WTC11 (cell line): ENCODE measurements around the gene AGFG2. TPM values are rescaled to one million over a fixed set of nuclear protein-coding genes. Genes with fewer than 3 reads are reported as not detected.
"Not testable (repeated sequence)": the region's sequence is repeated elsewhere in the genome, so short reads cannot be mapped to it uniquely, and the experiment has no call there.

Source experiments
- ATAC-seq: fragments of 200-7000 bp; cut with Tn5 transposase; 2 replicates; pipeline ENCODE4 v1.10.0; 2021; ENCODE audit warnings: mild to moderate bottlenecking, moderate library complexity
- CTCF ChIA-PET: fragments of 300-600 bp; sonication (Branson Sonifier 250); formaldehyde crosslinking; loops from one replicate; lab custom pipeline; 2021; ENCODE audit warnings: antibody characterized with exemption; lab: Charles Lee
- POLR2A ChIA-PET: fragments of 350-600 bp; sonication (Branson Sonifier 250); formaldehyde crosslinking; loops from one replicate; lab custom pipeline; 2021; ENCODE audit warnings: antibody characterized with exemption; lab: Charles Lee
- DNase-seq: peaks from one replicate; pipeline ENCODE4 v3.0.0; 2021; ENCODE audit warnings: low spot score
- H3K27ac Mint-ChIP-seq: 2 replicates; pipeline ENCODE4 v1.8.0; 2021; ENCODE audit warnings: mixed read lengths
- H3K27me3 Mint-ChIP-seq: 2 replicates; pipeline ENCODE4 v1.8.0; 2021; ENCODE audit warnings: low read depth, mild to moderate bottlenecking, moderate library complexity, mixed read lengths
- H3K36me3 Mint-ChIP-seq: 2 replicates; pipeline ENCODE4 v1.8.0; 2021; ENCODE audit warnings: mixed read lengths
- H3K4me1 Mint-ChIP-seq: 2 replicates; pipeline ENCODE4 v1.8.0; 2022; ENCODE audit warnings: mixed read lengths
- H3K4me3 Mint-ChIP-seq: 2 replicates; pipeline ENCODE4 v1.8.0; 2021; ENCODE audit warnings: mild to moderate bottlenecking, moderate library complexity, mixed read lengths
- H3K9me3 Mint-ChIP-seq: 2 replicates; pipeline ENCODE4 v1.8.0; 2021; ENCODE audit warnings: mixed read lengths
- ARID4B ChIP-seq: sonication (generic); formaldehyde crosslinking; IDR thresholded peaks from 2 replicates; pipeline ENCODE4 v1.8.0; 2023; ENCODE audit warnings: missing genetic modification reagents, mild to moderate bottlenecking, borderline replicate concordance
- ATF6 ChIP-seq: sonication (generic); formaldehyde crosslinking; IDR thresholded peaks from 2 replicates; pipeline ENCODE4 v1.8.1; 2023; ENCODE audit warnings: mild to moderate bottlenecking, missing genetic modification reagents
- CBFB ChIP-seq: sonication (generic); formaldehyde crosslinking; IDR thresholded peaks from 2 replicates; pipeline ENCODE4 v1.8.1; 2022; ENCODE audit warnings: mild to moderate bottlenecking, low read depth, missing genetic modification reagents
- E2F5 ChIP-seq: sonication (generic); formaldehyde crosslinking; IDR thresholded peaks from 2 replicates; pipeline ENCODE4 v1.8.1; 2022; ENCODE audit warnings: mild to moderate bottlenecking, moderate library complexity, missing genetic modification reagents
- EMX1 ChIP-seq: fragments of 250-450 bp; sonication (Bioruptor Pico); IDR thresholded peaks from 2 replicates; pipeline ENCODE4 v1.8.0; 2021; ENCODE audit warnings: mild to moderate bottlenecking
- ESRRA ChIP-seq: sonication (generic); formaldehyde crosslinking; IDR thresholded peaks from 2 replicates; pipeline ENCODE4 v1.8.1; 2022; ENCODE audit warnings: mild to moderate bottlenecking, missing genetic modification reagents, borderline replicate concordance
- ETV6 ChIP-seq: sonication (generic); formaldehyde crosslinking; IDR thresholded peaks from 2 replicates; pipeline ENCODE4 v1.8.1; 2022; ENCODE audit warnings: mild to moderate bottlenecking, missing genetic modification reagents
- JUN ChIP-seq: sonication (generic); formaldehyde crosslinking; IDR thresholded peaks from 2 replicates; pipeline ENCODE4 v1.8.0; 2023; ENCODE audit warnings: mild to moderate bottlenecking, missing genetic modification reagents
- MYBL2 ChIP-seq: sonication (generic); formaldehyde crosslinking; IDR thresholded peaks from 2 replicates; pipeline ENCODE4 v1.8.1; 2023; ENCODE audit warnings: mild to moderate bottlenecking, moderate library complexity, missing genetic modification reagents
- RELA ChIP-seq: sonication (generic); formaldehyde crosslinking; IDR thresholded peaks from 2 replicates; pipeline ENCODE4 v1.8.1; 2022; ENCODE audit warnings: missing genetic modification reagents, mild to moderate bottlenecking, borderline replicate concordance
- TCF7 ChIP-seq: sonication (generic); formaldehyde crosslinking; IDR thresholded peaks from 2 replicates; pipeline ENCODE4 v1.8.0; 2022; ENCODE audit warnings: mild to moderate bottlenecking, low read depth, missing genetic modification reagents, moderate library complexity
- ZNF263 ChIP-seq: sonication (generic); formaldehyde crosslinking; IDR thresholded peaks from 2 replicates; pipeline ENCODE4 v1.8.1; 2022; ENCODE audit warnings: low read depth, mild to moderate bottlenecking, moderate library complexity, missing genetic modification reagents
- ZNF281 ChIP-seq: sonication (generic); formaldehyde crosslinking; IDR thresholded peaks from 2 replicates; pipeline ENCODE4 v1.8.0; 2023; ENCODE audit warnings: mild to moderate bottlenecking, missing genetic modification reagents
- ZNF396 ChIP-seq: fragments of 250-450 bp; sonication (Bioruptor Pico); IDR thresholded peaks from 2 replicates; pipeline ENCODE4 v1.8.0; 2021; ENCODE audit warnings: mild to moderate bottlenecking, moderate library complexity, borderline replicate concordance
- total RNA-seq: library from RNA; stranded (reverse); gene quantifications from 3 replicates; pipeline ENCODE4 v1.2.3, GENCODE V29; 2021

Gene AGFG2
- total RNA-seq, 1 experiment from 2014 or later = 6.4 TPM

- POLR2A ChIA-PET = interaction anchor here (2.1 kb wide), 1 partner anchor 38 kb away, joined by 5 read pairs; the partner anchor contains the start of genes FBXO24 and LRCH4
Observed at GRCh38 chr7:100547872-100548271, 8.9 kb downstream of the AGFG2 start.

GRCh38 chr7:100548446-100548845, 9.4 kb downstream of the AGFG2 start:
- POLR2A ChIA-PET = interaction anchor here (2.1 kb wide), 1 partner anchor 38 kb away, joined by 5 read pairs; the partner anchor contains the start of genes FBXO24 and LRCH4
- not testable (repeated sequence) for H3K36me3 Mint-ChIP-seq, H3K9me3 Mint-ChIP-seq, DNase-seq, H3K4me3 Mint-ChIP-seq, ATAC-seq, H3K27me3 Mint-ChIP-seq
- Mint-ChIP-seq H3K27ac (peak overlapping the region; percentile 21), H3K4me1 (peaks cover 40% of the 10 kb centered on the region)
- CTCF ChIA-PET = interaction anchor here (0.7 to 6.1 kb wide), 4 partner anchors 11 to 334 kb away, joined by 3 to 36 read pairs (median 7); no protein-coding TSS in a partner anchor

More at GRCh38 chr7:100547872-100548271, 8.9 kb downstream of the AGFG2 start:
- Mint-ChIP-seq H3K9me3 (no peaks in the 10 kb centered on the region), H3K4me1 (peaks cover 45% of the 10 kb centered on the region), H3K27ac (peak overlapping the region; percentile 76; the same call in 1 of the 2 replicates), H3K27me3 (no peaks in the 10 kb centered on the region), H3K4me3 (no peak overlapping the region), H3K36me3 (peaks cover 5% of the 10 kb centered on the region)
- no peak for TF ChIP-seq ARID4B (CRISPR knock-in tag)
- no peak for TF ChIP-seq E2F5 (CRISPR knock-in tag)
- TF ChIP-seq TCF7 = no peak
- no peak for TF ChIP-seq EMX1 (CRISPR knock-in tag)
- no peak for TF ChIP-seq CBFB
- TF ChIP-seq ESRRA (CRISPR knock-in tag) = no peak
- DNase-seq (no peak), ATAC-seq (no peak; the same call in 1 of the 2 replicates)
- CTCF ChIA-PET = interaction anchor here (2.0 to 6.1 kb wide), 3 partner anchors 12 to 69 kb away, joined by 5 to 36 read pairs (median 8); partner anchors contain the start of gene TSC22D4

GRCh38 chr7:100552532-100552931, 13.5 kb downstream of the AGFG2 start:
- peaks cover 5% of the 10 kb centered on the region for H3K36me3 Mint-ChIP-seq
- CTCF ChIA-PET = interaction anchor here (0.6 kb wide), 1 partner anchor 83 kb away, joined by 3 read pairs; no protein-coding TSS in a partner anchor
- no peaks in the 10 kb centered on the region for H3K27me3 Mint-ChIP-seq
- TF ChIP-seq ZNF281 (no peak), RELA (CRISPR knock-in tag) (no peak), JUN (CRISPR knock-in tag) (no peak), MYBL2 (CRISPR knock-in tag) (no peak), ZNF396 (no peak), EMX1 (CRISPR knock-in tag) (no peak), ZNF263 (CRISPR knock-in tag) (no peak), ETV6 (no peak), ATF6 (CRISPR knock-in tag) (no peak)
- POLR2A ChIA-PET = no interaction called here
- DNase-seq (no peak), ATAC-seq (no peak)
- H3K9me3 Mint-ChIP-seq = no peaks in the 10 kb centered on the region
- H3K4me3 Mint-ChIP-seq = no peak overlapping the region
- peaks cover 3% of the 10 kb centered on the region; the same call in 1 of the 2 replicates for H3K4me1 Mint-ChIP-seq
- H3K27ac Mint-ChIP-seq = peak overlapping the region; percentile 42; the same call in 1 of the 2 replicates
